Measurements from ENCODE around the gene PIK3R6. TPM values are rescaled to one million over a fixed set of nuclear protein-coding genes. Genes with fewer than 3 reads are reported as not detected.

The PIK3R6 gene
- polyA plus RNA-seq, 1 donor (not counting 4 experiments of a cell fraction or from before 2014, with no cell fraction given) = 0.03 TPM

DNA sequence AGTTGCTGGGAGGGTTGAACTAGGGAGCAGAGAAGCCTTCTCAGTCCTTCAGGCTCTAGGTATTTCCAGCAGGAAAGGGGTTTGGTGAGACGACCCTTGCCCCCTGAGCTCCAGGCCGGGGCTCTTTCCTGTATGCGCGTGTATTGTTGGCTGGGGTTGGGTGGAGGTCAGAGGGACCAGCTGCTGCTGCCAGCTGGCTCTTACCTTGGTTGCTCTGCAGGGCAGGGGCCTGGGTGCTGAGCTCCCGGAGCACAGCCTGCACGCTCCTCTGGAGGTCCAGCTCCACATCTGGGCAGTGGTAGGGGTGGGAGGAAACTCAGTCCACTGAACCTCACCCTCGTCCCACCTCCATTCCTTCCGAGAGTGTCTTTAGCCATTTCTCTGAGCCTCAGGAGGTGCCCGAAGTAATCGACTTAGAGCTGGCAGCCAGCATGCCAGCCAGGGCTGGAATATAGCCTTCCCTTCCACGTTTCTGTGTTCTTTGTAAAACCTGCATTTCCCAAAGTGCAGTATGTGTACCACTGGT is 28.0 kb downstream of the PIK3R6 start:
- Histone ChIP-seq H3K9me1 (ENCODE audit: control insufficient read depth, extremely low read depth, insufficient read depth, low read length) (no peaks in the 10 kb centered on the region), H3K4me2 (ENCODE audit: control insufficient read depth, extremely low read depth, insufficient read depth, low read depth, low read length) (no peak overlapping the region), H3K4me1 (ENCODE audit: control insufficient read depth, extremely low read depth, insufficient read depth, low read length) (no peaks in the 10 kb centered on the region), H3K4me3 (ENCODE audit: control insufficient read depth in 2 of 3, extremely low read depth in 1 of 3, insufficient read depth in 2 of 3, low read depth in 1 of 3, low read length in 3 of 3) (no peak overlapping the region), H3K79me2 (ENCODE audit: control insufficient read depth, insufficient read depth, low read length) (no peaks in the 10 kb centered on the region), H4K20me1 (ENCODE audit: control insufficient read depth, extremely low read depth, insufficient read depth, low read length) (no peaks in the 10 kb centered on the region), H3K27me3 (ENCODE audit: control insufficient read depth, extremely low read depth, insufficient read depth, low read length) (no peaks in the 10 kb centered on the region), H3K9me3 (ENCODE audit: control insufficient read depth, low read depth, low read length) (no peaks in the 10 kb centered on the region), H3K36me3 (ENCODE audit: control insufficient read depth in 2 of 2, extremely low read depth in 1 of 2, insufficient read depth in 2 of 2, low read length in 2 of 2) (no peaks in the 10 kb centered on the region), H2AFZ (ENCODE audit: control insufficient read depth, low read length) (no peak overlapping the region), H3K27ac (ENCODE audit: control insufficient read depth, insufficient read depth, low read length) (no peak overlapping the region), H3K9ac (ENCODE audit: control insufficient read depth, extremely low read depth, insufficient read depth, low read length) (no peak overlapping the region)
- TF ChIP-seq, protein P1, sequence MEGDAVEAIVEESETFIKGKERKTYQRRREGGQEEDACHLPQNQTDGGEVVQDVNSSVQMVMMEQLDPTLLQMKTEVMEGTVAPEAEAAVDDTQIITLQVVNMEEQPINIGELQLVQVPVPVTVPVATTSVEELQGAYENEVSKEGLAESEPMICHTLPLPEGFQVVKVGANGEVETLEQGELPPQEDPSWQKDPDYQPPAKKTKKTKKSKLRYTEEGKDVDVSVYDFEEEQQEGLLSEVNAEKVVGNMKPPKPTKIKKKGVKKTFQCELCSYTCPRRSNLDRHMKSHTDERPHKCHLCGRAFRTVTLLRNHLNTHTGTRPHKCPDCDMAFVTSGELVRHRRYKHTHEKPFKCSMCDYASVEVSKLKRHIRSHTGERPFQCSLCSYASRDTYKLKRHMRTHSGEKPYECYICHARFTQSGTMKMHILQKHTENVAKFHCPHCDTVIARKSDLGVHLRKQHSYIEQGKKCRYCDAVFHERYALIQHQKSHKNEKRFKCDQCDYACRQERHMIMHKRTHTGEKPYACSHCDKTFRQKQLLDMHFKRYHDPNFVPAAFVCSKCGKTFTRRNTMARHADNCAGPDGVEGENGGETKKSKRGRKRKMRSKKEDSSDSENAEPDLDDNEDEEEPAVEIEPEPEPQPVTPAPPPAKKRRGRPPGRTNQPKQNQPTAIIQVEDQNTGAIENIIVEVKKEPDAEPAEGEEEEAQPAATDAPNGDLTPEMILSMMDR (optimal IDR thresholded peaks at IDR 0.05 in 1 of 3, IDR thresholded peaks at IDR 0.05 in 1 of 3, conservative IDR thresholded peaks at IDR 0.05 in 1 of 3; ENCODE audit: extremely low read depth in 1 of 3, insufficient read depth in 2 of 3, low read length in 3 of 3) = no peak
- no peak for TF ChIP-seq EZH2 (IDR thresholded peaks at IDR 0.05; ENCODE audit: low read length)
- DNase-seq (ENCODE audit: low read depth, low spot score) = no peak
- no peak for FAIRE-seq
- dilution Hi-C loops (cut with MboI; ENCODE audit: extremely low pct_ligation_motif_present, low sequenced_read_pairs) = no loop called here

DNA sequence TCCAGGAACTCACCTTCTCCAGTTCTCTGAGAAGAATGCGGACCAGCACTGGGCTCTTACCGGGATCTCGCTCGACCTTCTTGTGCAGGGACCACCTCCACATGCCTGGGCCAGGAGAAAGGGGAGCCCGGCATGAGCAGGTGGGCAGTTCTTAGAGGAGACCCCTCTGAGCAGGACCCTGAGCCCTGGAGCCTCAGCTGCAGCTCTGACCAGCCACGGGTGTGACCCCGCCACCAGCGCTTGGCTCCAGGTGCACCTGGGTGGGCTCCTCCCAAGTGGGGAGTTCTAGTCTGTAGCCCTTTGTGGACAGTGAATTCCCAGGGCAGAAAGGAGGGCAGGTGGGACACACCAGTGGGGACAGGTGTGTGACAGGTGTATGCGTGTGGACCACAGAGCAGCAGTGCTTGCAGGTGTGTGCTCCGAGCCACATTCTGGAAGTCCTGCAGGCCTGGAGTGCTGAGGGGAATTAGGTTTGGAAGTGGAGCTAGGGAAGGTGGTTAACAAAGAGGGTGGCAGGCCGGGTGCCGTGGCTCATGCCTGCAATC is 28.9 kb downstream of the PIK3R6 start:
- Histone ChIP-seq H3K4me1 (ENCODE audit: control insufficient read depth, extremely low read depth, insufficient read depth, low read length) (no peaks in the 10 kb centered on the region), H3K27me3 (ENCODE audit: control insufficient read depth, extremely low read depth, insufficient read depth, low read length) (no peaks in the 10 kb centered on the region), H3K9me1 (ENCODE audit: control insufficient read depth, extremely low read depth, insufficient read depth, low read length) (no peaks in the 10 kb centered on the region), H3K4me2 (ENCODE audit: control insufficient read depth, extremely low read depth, insufficient read depth, low read depth, low read length) (no peak overlapping the region), H3K9me3 (ENCODE audit: control insufficient read depth, low read depth, low read length) (no peaks in the 10 kb centered on the region), H3K4me3 (ENCODE audit: control insufficient read depth in 2 of 3, extremely low read depth in 1 of 3, insufficient read depth in 2 of 3, low read depth in 1 of 3, low read length in 3 of 3) (no peak overlapping the region), H3K9ac (ENCODE audit: control insufficient read depth, extremely low read depth, insufficient read depth, low read length) (no peak overlapping the region), H2AFZ (ENCODE audit: control insufficient read depth, low read length) (no peak overlapping the region), H4K20me1 (ENCODE audit: control insufficient read depth, extremely low read depth, insufficient read depth, low read length) (no peaks in the 10 kb centered on the region), H3K36me3 (ENCODE audit: control insufficient read depth in 2 of 2, extremely low read depth in 1 of 2, insufficient read depth in 2 of 2, low read length in 2 of 2) (no peaks in the 10 kb centered on the region), H3K27ac (ENCODE audit: control insufficient read depth, insufficient read depth, low read length) (no peak overlapping the region), H3K79me2 (ENCODE audit: control insufficient read depth, insufficient read depth, low read length) (no peaks in the 10 kb centered on the region)
- TF ChIP-seq EZH2 (IDR thresholded peaks at IDR 0.05; ENCODE audit: low read length) = no peak
- TF ChIP-seq, protein P1 (optimal IDR thresholded peaks at IDR 0.05 in 1 of 3, IDR thresholded peaks at IDR 0.05 in 1 of 3, conservative IDR thresholded peaks at IDR 0.05 in 1 of 3; ENCODE audit: extremely low read depth in 1 of 3, insufficient read depth in 2 of 3, low read length in 3 of 3) = no peak
- DNase-seq (ENCODE audit: low read depth, low spot score) (no peak), FAIRE-seq (no peak)
- dilution Hi-C loops (cut with MboI; ENCODE audit: extremely low pct_ligation_motif_present, low sequenced_read_pairs) = no loop called here
